NCI-H1048 (cell line): Measurements from ENCODE around the gene TRIM54.

Experiments
- DNase-seq: peaks from one replicate; lab custom pipeline; 2025; lab: John Stamatoyannopoulos, UW

TRIM54 gene, protein sequence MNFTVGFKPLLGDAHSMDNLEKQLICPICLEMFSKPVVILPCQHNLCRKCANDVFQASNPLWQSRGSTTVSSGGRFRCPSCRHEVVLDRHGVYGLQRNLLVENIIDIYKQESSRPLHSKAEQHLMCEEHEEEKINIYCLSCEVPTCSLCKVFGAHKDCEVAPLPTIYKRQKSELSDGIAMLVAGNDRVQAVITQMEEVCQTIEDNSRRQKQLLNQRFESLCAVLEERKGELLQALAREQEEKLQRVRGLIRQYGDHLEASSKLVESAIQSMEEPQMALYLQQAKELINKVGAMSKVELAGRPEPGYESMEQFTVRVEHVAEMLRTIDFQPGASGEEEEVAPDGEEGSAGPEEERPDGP

DNA sequence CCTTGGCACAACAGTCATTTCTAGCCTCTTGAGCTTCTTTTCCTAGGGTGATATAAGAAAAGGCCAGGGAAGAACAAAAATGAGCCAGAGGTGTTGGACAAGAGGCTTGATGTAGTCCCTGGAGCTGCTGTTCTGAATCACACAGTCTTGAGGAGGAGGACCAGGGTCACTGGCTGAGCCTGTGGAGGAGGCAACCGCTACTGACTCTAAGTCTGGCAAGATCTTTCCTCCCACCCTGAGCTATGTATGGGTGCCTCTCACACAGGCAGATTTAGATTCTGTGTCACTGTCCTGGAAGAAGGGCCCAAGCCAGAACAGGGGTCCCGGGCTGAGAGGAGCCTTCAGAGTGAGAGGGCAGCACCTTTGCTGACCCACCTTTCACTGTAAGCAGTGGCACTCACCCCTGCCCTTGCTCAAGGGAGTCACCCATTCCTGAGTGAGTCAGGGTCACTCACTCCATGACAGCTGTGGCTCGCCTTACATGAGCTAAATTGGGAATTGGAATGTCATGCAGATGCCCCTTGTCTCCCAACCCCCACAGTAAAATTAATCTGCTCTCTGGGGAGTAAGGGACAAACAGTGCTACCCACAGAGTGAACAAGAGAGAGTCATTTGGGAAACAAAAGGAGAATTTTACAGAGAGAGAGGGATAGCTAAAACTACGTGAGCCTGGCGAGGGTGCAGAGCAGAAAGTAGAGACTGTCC, at the start of gene TRIM54:
TRIM54 (plus strand) TSS at position 575 of the 705 bp plus-strand sequence. CDS start 303 bp downstream, outside the sequence.
- no peak for DNase-seq

DNA sequence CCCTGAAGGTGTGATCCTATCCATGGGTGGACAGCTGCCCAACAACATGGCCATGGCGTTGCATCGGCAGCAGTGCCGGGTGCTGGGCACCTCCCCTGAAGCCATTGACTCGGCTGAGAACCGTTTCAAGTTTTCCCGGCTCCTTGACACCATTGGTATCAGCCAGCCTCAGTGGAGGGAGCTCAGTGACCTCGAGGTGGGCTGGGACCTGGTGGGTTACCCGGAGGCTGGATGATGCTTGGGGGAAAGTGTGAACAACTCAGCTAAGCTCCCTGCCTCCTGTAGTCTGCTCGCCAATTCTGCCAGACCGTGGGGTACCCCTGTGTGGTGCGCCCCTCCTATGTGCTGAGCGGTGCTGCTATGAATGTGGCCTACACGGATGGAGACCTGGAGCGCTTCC, 48.9 kb upstream of the TRIM54 start:
- no peak for DNase-seq

DNA sequence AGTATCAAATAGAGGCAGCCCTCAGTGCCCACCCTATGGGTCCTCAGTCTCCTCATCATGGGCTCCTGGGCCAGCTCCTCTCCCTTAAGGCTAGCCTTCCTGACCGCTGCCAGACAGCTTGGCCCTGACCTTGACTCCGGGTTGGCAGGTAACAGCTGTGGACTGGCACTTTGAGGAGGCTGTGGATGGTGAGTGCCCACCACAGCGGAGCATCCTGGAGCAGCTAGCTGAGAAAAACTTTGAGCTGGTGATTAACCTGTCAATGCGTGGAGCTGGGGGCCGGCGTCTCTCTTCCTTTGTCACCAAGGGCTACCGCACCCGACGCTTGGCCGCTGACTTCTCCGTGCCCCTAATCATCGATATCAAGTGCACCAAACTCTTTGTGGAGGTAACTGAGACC, 46.1 kb upstream of the TRIM54 start:
- DNase-seq: no peak

DNA sequence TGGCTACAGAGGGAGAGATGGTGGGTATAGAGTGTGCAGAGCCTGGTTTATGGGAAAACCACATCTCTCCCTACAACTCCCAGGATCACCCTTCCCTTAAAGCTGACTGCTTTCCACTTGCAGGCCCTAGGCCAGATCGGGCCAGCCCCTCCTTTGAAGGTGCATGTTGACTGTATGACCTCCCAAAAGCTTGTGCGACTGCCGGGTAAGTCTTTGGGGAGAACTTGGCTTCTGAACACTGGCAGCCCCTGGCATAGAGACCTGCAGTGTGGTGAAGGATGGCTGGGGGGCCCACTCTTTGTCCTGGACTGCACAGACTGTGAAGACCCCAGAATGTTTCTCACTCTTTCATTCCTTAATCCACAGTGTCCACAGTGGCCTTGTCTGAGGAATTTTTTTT, 45.6 kb upstream of the TRIM54 start:
- DNase-seq: no peak

DNA sequence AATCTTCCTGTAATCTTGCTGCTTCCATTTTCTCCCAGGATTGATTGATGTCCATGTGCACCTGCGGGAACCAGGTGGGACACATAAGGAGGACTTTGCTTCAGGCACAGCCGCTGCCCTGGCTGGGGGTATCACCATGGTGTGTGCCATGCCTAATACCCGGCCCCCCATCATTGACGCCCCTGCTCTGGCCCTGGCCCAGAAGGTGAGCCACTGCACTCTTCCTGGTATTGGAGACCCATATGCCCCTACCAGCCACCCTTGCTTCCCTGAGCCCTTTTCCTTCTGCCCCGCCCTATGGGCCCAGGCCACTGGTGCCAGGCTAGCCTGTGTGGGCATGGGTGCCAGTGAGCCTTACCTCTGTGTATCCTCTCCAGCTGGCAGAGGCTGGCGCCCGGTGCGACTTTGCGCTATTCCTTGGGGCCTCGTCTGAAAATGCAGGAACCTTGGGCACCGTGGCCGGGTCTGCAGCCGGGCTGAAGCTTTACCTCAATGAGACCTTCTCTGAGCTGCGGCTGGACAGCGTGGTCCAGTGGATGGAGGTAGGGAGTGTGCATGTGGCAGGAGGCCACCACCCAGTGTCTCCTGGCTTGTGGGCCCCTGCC, 44.8 kb upstream of the TRIM54 start:
- DNase-seq: no peak

DNA sequence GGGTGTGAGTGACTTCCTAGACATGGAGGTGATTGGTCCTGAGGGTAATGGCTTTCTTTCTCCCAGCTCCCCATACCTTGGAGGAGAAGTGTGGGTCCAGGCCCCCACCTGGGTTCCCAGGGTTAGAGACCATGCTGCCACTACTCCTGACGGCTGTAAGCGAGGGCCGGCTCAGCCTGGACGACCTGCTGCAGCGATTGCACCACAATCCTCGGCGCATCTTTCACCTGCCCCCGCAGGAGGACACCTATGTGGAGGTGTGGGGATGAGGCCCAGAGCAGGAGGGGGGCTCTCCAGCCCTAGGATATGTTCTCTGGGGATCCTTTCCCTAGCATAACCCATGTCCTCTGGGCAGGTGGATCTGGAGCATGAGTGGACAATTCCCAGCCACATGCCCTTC, 43.3 kb upstream of the TRIM54 start:
- DNase-seq: no peak

DNA sequence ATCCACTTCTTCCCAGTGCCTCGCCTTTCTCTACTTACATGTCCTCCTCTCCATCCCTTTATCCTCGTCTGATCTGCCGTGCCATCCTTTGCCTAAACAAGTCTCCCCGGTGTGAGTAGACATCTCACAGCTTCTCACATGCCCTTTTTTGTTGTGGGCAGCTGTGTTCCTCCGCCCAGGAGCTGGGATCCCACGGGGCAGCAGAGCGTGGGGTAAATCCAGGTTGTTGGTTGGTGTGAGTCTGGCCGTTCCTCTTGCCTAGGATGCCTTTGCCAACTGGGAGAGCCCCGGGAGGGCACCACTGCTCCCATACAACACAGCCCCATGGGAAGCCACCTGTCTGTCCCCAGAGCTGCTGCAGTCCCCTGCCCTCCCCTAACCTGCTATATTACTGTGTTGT, 41.8 kb upstream of the TRIM54 start:
- no peak for DNase-seq

DNA sequence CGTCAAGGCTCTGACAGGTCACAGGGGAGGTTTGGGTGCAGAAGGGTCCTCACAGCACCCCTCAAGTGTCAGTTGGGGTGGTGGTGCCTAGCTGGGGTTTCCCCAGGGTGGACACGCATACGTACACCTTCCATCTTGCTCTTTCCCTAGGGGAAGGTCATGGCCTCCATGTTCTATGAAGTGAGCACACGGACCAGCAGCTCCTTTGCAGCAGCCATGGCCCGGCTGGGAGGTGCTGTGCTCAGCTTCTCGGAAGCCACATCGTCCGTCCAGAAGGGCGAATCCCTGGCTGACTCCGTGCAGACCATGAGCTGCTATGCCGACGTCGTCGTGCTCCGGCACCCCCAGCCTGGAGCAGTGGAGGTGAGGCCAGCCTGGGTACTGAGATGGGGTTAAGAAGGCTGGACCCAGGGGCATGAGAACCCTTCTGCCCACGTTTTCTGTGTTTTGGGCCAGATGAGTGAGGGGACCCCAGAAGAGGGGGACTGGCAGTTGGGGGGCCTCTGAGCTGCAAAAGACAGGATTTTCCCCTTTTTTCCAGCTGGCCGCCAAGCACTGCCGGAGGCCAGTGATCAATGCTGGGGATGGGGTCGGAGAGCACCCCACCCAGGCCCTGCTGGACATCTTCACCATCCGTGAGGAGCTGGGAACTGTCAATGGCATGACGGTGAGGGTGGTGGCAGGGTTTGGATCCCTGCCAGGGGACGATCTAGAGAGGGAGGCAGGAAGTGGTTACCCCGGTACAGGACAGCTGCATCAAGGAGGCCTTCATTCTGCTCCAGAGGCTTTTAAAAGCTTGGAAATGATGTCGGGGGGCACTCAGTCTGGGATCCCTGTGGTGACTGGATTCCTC, 40.2 kb upstream of the TRIM54 start:
- no peak for DNase-seq

DNA sequence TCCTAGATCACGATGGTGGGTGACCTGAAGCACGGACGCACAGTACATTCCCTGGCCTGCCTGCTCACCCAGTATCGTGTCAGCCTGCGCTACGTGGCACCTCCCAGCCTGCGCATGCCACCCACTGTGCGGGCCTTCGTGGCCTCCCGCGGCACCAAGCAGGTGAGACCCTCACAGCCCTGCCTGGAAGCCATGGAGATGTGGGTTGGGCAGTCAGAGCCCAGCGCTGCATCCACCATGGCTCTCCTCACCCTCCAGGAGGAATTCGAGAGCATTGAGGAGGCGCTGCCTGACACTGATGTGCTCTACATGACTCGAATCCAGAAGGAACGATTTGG, 39.6 kb upstream of the TRIM54 start:
- DNase-seq: no peak

DNA sequence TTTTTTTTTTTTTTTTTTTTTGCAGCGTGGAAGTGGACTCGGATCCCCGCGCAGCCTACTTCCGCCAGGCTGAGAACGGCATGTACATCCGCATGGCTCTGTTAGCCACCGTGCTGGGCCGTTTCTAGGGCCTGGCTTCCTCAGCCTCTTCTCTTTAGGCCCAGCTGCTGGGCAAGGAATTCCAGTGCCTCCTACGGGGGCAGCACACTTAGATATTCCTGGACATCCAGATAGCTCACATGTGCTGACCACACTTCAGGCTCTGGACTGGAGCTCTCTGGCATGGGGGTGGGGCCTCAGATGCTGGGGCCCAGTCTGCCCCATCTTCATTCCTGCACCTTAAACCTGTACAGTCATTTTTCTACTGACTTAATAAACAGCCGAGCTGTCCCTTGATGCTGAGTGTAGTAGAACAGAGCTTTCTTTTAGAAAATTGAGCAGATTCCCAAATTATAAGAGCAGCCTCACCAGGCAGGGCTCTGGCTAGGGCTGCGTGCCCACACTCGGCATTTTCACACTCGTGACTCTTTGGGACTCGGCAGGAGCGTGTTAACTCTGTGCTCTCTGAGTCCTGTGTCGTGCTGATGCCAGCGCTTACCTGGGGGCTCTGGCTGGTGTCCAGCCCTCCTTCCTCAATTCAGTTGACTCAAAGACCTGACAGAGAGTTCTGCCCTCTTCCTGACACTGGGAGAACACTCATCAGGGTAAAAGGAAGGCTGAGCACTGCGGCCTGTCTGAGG, 38.7 kb upstream of the TRIM54 start:
- DNase-seq: no peak

DNA sequence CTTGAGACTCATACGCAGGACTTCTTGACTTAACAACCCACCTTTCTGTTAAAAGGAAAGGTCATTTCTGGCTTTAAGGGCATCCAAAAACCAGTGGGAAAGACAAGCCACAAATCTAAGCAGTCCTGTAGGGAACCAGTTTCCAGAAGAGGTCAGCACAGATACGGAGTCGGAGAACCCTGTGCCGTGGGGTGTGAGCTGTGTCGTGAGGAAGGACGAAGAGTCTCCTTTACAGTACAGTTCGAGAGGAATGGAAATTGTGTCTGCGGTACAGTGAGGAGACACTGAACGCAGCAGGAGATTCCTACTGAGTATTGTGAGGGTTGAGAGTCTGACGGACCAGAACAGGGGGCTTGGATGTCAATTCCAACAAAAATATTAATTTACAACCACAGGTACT, 37.1 kb upstream of the TRIM54 start:
- DNase-seq: no peak

DNA sequence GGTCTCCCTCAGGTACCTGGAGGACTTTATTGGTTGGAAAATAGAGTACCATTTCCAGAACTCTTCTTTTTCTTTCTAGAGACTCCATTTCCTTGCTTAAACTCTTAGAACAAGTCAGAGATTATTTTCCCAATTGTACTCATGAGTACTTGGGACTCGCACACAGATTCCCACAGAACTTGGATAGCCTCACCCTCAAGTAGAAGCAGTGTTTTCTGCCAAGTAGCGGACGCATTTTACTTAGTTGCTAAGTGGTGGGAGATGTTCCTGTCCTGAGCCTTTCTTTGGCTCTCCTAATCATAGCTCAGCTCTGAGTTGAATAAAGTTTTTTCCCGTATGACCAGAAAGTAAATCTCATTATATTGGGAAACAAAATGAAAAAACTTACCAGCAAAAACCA, 36.6 kb upstream of the TRIM54 start:
- DNase-seq: no peak

DNA sequence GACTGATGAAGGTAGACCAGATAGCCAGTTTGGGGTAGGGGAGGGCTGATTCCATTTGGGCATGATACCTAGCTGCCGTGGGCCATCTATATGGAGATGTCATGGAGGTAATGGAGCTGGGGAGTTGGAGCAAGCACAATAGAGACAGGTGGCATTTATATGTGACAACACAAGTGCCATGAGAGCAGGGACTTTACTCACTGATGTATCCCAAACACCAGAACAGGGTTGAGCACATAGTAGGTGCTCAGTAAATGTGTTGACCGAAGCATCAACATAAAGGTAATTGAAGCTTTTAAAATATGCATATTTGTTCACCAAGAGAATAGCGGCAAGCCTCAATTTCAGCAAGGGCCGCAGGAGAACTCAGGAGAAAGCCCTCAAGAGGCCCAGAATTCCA, 34.3 kb upstream of the TRIM54 start:
- DNase-seq: no peak

DNA sequence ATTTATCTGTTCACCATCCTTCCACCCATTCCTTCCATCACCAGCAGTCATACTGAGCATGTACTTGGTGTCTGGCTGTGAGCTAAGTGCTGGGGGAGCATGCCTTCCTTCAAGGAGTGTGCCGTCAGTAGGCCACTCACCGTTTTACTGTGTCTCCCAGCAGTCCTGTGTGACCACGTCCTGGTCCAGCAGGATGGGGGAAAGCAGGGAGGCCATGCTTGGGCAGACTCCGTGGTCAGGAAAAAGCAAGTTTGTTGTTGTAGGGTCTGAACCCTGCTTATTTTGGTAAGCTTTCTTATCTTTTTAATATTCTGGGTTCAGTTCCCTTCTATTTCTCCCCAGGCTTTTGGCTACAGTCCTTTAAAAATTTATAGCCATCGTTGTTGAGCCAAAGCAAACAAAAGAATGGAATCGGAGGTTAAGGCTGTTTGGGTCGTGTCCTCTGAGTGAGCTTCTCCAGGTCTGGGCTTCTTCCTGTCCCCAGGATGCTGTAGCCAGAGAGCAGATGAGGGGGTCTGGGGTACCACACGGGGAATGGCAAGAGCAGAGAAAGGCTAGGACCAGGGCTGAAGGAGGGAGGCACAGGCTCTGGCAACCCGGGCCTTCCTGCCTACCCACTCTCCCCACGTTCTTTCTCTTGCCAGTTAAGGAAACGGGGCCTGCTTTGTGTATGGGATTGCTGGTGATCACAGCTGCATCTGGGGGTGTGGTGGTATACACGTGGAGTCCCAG, 32.9 kb upstream of the TRIM54 start:
- no peak for DNase-seq

DNA sequence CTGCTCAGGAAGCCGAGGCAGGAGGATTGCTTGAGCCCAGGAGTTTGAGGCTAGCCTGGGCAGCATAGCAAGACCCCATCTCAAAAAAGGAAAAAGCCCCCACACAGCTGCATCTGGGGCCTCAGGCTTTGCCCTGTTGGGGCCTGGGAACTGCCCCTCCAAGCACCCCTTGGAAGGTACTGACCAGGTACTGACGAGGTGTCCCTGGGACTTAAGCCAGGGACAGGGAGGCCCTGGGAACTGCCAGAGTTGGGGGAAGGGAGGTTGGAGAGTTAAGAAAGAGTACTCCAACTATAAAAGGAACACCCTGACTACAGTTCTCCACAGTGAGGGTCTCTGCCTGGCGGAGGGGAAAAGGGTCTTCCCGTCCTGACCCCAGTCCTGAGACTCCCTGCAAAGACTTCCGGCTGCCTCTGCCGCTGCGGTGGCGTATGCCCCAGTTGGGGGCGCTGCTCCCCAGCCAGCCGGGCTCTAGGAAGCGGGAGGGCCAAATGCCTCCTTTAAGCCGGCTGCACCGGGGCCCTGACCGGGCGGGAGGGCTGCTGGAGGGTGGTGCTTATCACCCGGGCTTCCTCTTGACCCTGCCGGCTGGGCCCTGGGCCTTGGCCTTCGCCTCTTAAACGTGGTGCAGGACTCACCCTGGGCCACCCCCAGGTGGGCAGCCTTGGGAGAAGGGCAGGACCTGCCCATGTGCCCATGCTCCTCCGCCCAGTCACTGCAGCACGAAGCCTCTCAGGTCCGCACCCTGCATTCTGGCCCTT, 32.2 kb upstream of the TRIM54 start:
- no peak for DNase-seq

DNA sequence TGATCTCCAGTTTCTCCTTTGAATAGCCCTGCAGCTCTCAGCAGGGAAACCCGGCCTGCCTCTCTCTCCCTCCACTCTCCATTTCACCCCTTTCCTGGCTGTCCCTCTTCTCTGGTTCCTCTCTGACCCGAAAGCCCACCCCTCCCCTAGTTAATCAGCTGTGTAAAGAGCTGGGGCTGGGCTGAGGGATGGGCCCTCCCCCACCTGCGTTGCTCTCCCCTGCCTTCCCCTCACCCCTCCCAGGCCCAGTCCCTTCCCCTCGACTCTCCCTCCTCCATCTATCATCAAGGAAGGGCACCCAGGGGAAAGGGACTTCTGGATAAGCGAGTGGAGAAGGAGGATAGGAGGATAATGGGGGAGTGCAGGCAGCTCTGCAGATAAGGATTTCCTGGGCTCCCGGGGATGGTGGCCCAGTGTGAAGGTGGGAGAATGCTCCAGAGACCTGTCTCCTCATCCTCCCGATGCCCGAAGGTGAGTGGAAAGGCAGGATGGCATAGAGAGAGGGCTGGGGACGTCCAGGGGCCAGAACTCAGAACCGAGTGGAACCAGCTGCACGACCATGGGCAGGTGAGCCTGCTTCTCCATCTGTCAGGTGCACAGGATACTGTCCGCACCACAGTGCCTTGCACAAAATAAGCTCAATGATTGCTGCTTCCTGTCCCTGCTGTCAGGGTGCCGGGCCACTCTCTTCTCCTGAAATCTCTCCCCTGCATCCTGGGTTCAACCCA, 31.4 kb upstream of the TRIM54 start:
- no peak for DNase-seq

DNA sequence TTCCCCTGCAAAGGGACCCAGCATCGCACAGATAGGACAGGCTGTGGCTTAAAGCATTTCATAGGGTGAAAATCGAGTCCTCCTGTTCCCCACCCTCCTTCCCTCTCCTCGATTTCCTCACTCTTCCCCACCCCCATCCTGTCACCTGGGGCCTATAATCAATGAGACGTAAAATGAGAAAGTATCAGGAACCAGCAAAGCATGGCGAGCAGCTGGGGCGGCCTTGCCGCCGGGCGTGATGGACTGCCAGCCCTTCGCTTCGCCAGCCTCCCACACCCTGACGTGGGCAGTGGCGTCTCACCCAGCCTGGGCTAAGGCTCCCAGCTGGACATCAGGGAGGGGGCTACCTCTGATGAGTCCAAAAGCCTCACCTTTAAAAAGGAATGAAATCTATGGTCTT, 30.5 kb upstream of the TRIM54 start:
- DNase-seq: no peak

DNA sequence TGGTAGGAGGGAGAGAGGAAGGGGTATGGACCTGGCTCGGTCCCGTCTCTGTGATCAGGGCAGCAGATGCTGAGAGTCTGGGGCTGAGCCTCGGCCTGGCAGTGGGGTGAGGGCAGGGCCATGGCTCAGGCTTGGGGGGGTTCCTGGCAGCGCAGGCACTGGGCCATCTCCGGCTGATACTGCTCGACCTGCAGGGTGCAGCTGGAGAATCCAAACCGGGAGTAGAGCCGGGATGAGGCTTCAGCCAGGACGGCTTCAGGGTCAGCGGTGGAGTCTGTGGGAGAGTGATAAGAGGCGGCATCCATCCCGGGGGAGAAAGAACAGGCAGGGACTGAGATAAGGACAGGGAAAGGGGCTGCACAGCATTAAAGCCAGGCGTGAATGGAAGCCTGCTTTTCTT, 27.0 kb upstream of the TRIM54 start:
- no peak for DNase-seq

DNA sequence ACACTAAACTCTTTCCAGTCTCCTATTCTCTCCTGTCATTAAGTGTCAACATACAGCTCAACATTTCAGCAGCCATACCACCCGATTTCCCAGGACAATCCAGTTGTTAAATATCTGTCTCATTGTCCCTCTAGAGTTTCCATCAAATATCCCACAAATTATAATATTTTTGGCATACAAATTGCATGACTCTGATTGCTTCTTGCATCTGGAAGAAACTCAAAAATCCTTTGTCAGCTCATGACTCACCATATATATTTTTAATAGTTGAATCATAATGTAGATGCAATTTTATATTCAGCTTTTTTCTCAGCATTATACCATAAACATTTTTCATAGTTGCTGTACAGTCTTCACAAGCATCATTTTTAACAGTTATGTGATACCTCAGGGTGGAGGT, 26.6 kb upstream of the TRIM54 start:
- DNase-seq: no peak
